SK-N-SH treated with all-trans-retinoic acid at 6 μM for 48 hours (cell line): ENCODE data around the gene CENPT.

ENCODE experiments used
- ATAC-seq: fragments of 200-7000 bp; cut with Tn5 transposase; 3 replicates; pipeline ENCODE4 v1.9.1; 2020; ENCODE audit warnings: mild to moderate bottlenecking, moderate library complexity
- ARNTL ChIP-seq: fragments of 450-650 bp; formaldehyde crosslinking; IDR thresholded peaks from 2 replicates; pipeline ENCODE4 v1.5.0; 2020; ENCODE audit warnings: low read depth, mild to moderate bottlenecking, moderate library complexity, borderline replicate concordance
- BACH2 ChIP-seq: fragments of 250-450 bp; sonication (Bioruptor Pico); IDR thresholded peaks from 2 replicates; pipeline ENCODE4 v1.9.0; 2021; ENCODE audit warnings: mild to moderate bottlenecking, borderline replicate concordance
- CSDC2 ChIP-seq: fragments of 250-450 bp; sonication (Bioruptor Pico); IDR thresholded peaks from 2 replicates; pipeline ENCODE4 v1.5.0; 2020; ENCODE audit warnings: mild to moderate bottlenecking, moderate library complexity
- ESRRG ChIP-seq: fragments of 250-450 bp; sonication (Bioruptor Pico); IDR thresholded peaks from 2 replicates; pipeline ENCODE4 v1.6.1; 2021; ENCODE audit warnings: mild to moderate bottlenecking
- ISL1 ChIP-seq: fragments of 250-450 bp; sonication (Bioruptor Pico); IDR thresholded peaks from 2 replicates; pipeline ENCODE4 v2.1.2; 2022; ENCODE audit warnings: mild to moderate bottlenecking, moderate library complexity
- OSR1 ChIP-seq: fragments of 250-450 bp; sonication (Bioruptor Pico); IDR thresholded peaks from 2 replicates; pipeline ENCODE4 v1.8.0; 2022; ENCODE audit warnings: moderate library complexity, mild to moderate bottlenecking, inconsistent platforms
- PPARA ChIP-seq: fragments of 250-450 bp; sonication (Bioruptor Pico); IDR thresholded peaks from 2 replicates; pipeline ENCODE4 v1.5.0; 2020; ENCODE audit warnings: mild to moderate bottlenecking, borderline replicate concordance
- RARB ChIP-seq: fragments of 250-450 bp; sonication (Bioruptor Pico); IDR thresholded peaks from 2 replicates; pipeline ENCODE4 v1.8.0; 2021; ENCODE audit warnings: mild to moderate bottlenecking, moderate library complexity
- SNAI2 ChIP-seq: fragments of 250-450 bp; sonication (Bioruptor Pico); IDR thresholded peaks from 2 replicates; pipeline ENCODE4 v1.5.0; 2020; ENCODE audit warnings: mild to moderate bottlenecking, moderate library complexity
- TCF4 ChIP-seq: fragments of 250-450 bp; sonication (Bioruptor Pico); IDR thresholded peaks from 2 replicates; pipeline ENCODE4 v1.8.0; 2021; ENCODE audit warnings: mild to moderate bottlenecking, moderate library complexity, borderline replicate concordance
- TOX ChIP-seq: fragments of 250-450 bp; sonication (Bioruptor Pico); IDR thresholded peaks from 2 replicates; pipeline ENCODE4 v1.8.0; 2021; ENCODE audit warnings: mild to moderate bottlenecking, moderate library complexity, borderline replicate concordance
- ZFP3 ChIP-seq: fragments of 250-450 bp; sonication (Bioruptor Pico); IDR thresholded peaks from 2 replicates; pipeline ENCODE4 v1.5.0; 2020; ENCODE audit warnings: mild to moderate bottlenecking, moderate library complexity
- ZFP30 ChIP-seq: fragments of 450-650 bp; formaldehyde crosslinking; IDR thresholded peaks from 2 replicates; pipeline ENCODE4 v1.5.0; 2022; ENCODE audit warnings: mild to moderate bottlenecking, moderate library complexity
- ZNF70 ChIP-seq: fragments of 450-650 bp; formaldehyde crosslinking; IDR thresholded peaks from 2 replicates; pipeline ENCODE4 v1.5.0; 2020; ENCODE audit warnings: mild to moderate bottlenecking, moderate library complexity
- ZNF8 ChIP-seq: fragments of 450-650 bp; formaldehyde crosslinking; IDR thresholded peaks from 2 replicates; pipeline ENCODE4 v1.5.0; 2020; ENCODE audit warnings: mild to moderate bottlenecking, moderate library complexity
- TF ChIP-seq, protein P1 (sequence below): fragments of 250-450 bp; sonication (Bioruptor Pico); IDR thresholded peaks from 2 replicates; pipeline ENCODE4 v1.5.1; 2021; ENCODE audit warnings: mild to moderate bottlenecking, moderate library complexity
- TF ChIP-seq, protein P2 (sequence below): fragments of 250-450 bp; sonication (Bioruptor Pico); IDR thresholded peaks from 2 replicates; pipeline ENCODE4 v1.8.0; 2021; ENCODE audit warnings: low read depth, mild to moderate bottlenecking, moderate library complexity, borderline replicate concordance
- TF ChIP-seq, protein P3 (sequence below): fragments of 250-450 bp; sonication (Bioruptor Pico); IDR thresholded peaks from 2 replicates; pipeline ENCODE4 v1.5.1; 2020; ENCODE audit warnings: low read depth, mild to moderate bottlenecking, moderate library complexity

CENPT gene

DNA sequence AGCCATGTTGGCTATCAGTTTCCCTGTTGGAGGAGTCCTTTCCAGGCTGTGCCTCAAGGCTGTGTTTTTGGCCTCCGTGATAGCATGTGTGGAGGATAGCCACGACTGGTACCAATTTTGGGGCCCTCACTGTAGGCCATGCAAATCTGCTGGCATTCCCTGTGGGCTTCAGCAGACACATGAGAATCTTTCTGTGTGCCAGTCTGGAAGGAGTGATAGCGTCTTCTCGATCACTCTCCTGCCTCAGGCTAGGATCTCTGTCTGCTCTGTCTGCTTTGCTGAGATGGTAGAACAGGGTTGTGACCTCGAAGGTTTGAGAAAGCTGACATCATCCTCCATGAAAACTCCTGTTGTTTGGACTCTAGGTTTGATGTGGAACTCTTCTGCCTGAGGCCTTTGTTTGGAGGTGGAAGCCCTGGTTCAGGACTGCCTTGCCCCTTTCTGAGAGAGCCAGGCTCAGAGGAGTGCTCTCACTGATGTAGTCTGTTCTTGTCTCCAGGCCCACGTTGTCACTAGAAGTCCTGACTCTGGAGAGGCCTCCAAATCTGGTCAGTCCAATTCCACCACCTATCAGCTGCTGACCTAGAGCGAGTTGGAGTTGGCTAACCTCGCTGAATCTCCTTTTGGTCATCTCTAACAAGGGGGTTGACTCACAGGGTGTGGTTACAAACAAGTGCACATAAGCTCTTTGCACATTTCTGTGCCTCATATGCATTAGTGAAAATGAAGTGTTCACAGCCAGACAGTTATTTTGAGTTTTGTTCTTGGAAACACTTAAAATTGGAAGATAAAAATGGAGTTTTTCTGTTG lies 13.3 kb upstream of the CENPT start:
- TF ChIP-seq ARNTL (no peak), RARB (no peak), OSR1 (CRISPR knock-in tag) (no peak), ESRRG (no peak), BACH2 (CRISPR knock-in tag) (no peak), ZNF8 (CRISPR knock-in tag) (no peak), ZFP30 (CRISPR knock-in tag) (no peak), TCF4 (CRISPR knock-in tag) (no peak), SNAI2 (no peak), TOX (CRISPR knock-in tag) (no peak), ZNF70 (CRISPR knock-in tag) (no peak), ZFP3 (CRISPR knock-in tag) (no peak), ISL1 (CRISPR knock-in tag) (no peak)
- TF ChIP-seq, protein P1, sequence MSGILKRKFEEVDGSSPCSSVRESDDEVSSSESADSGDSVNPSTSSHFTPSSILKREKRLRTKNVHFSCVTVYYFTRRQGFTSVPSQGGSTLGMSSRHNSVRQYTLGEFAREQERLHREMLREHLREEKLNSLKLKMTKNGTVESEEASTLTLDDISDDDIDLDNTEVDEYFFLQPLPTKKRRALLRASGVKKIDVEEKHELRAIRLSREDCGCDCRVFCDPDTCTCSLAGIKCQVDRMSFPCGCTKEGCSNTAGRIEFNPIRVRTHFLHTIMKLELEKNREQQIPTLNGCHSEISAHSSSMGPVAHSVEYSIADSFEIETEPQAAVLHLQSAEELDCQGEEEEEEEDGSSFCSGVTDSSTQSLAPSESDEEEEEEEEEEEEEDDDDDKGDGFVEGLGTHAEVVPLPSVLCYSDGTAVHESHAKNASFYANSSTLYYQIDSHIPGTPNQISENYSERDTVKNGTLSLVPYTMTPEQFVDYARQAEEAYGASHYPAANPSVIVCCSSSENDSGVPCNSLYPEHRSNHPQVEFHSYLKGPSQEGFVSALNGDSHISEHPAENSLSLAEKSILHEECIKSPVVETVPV (CRISPR knock-in tag): no peak
- TF ChIP-seq, protein P2, sequence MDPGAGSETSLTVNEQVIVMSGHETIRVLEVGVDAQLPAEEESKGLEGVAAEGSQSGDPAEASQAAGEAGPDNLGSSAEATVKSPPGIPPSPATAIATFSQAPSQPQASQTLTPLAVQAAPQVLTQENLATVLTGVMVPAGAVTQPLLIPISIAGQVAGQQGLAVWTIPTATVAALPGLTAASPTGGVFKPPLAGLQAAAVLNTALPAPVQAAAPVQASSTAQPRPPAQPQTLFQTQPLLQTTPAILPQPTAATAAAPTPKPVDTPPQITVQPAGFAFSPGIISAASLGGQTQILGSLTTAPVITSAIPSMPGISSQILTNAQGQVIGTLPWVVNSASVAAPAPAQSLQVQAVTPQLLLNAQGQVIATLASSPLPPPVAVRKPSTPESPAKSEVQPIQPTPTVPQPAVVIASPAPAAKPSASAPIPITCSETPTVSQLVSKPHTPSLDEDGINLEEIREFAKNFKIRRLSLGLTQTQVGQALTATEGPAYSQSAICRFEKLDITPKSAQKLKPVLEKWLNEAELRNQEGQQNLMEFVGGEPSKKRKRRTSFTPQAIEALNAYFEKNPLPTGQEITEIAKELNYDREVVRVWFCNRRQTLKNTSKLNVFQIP (CRISPR knock-in tag): no peak
- TF ChIP-seq, protein P3, sequence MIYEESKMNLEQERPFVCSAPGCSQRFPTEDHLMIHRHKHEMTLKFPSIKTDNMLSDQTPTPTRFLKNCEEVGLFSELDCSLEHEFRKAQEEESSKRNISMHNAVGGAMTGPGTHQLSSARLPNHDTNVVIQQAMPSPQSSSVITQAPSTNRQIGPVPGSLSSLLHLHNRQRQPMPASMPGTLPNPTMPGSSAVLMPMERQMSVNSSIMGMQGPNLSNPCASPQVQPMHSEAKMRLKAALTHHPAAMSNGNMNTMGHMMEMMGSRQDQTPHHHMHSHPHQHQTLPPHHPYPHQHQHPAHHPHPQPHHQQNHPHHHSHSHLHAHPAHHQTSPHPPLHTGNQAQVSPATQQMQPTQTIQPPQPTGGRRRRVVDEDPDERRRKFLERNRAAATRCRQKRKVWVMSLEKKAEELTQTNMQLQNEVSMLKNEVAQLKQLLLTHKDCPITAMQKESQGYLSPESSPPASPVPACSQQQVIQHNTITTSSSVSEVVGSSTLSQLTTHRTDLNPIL: no peak
- ATAC-seq: no peak

DNA sequence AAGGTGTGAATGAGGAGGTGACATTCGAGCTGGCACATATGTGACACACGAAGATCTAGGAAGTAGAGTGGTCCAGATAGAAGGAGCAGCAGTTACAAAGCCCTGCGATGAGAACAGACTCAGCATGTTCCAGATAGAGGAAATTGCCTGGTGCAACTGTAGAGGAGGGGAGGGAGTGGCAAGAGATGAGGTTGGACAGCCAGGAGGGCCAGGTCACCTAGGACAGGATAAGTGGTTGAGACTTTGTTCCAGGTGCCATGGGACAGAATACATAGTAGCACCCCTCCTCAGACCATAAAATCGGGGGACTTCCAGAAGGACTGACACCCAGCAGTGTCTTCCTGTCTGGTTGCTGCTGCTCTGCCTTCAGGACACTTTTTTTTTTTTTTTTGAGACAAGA lies 11.0 kb upstream of the CENPT start:
- TF ChIP-seq ISL1 (CRISPR knock-in tag): no peak
- no peak for TF ChIP-seq ZNF8 (CRISPR knock-in tag)
- no peak for TF ChIP-seq PPARA (CRISPR knock-in tag)
- ATAC-seq: no peak

DNA sequence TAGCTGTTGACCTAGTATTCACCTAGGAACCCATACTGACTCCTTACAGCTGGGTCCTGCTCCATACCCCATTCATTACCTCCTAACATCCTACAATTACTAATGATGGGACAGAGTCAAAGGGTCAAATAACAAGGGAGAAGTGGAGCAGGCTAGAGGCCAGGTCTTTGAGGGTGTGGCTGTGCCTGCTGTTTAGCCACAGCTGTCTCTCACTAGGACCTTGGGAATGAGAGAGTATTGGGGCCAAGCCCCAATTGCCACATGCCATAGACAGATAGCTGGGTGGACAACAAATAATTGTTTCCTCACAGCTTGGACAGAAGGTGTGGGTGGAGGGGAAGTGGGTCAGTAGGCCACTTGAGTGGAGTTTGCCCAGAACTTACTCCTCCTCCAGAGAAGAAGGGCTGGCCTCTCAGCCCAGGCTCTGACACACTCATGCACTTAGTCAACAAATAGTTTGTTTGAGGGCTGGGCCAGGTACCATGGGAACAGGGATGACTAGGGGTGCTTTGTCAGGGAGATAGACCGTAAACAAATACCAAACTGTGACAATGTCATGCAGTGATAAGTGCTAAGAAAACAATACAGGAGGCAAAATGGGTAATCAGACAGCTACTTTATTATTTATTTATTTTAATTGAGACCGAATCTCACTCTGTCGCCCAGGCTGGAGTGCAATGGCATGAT lies 10.2 kb upstream of the CENPT start:
- ATAC-seq: peak; percentile 94
- TF ChIP-seq OSR1 (CRISPR knock-in tag) (no peak), ZFP30 (CRISPR knock-in tag) (no peak), CSDC2 (CRISPR knock-in tag) (no peak), TCF4 (CRISPR knock-in tag) (no peak), RARB (no peak), ISL1 (CRISPR knock-in tag) (no peak), ZNF70 (CRISPR knock-in tag) (no peak), ZNF8 (CRISPR knock-in tag) (no peak), SNAI2 (no peak)
- TF ChIP-seq, protein P3: no peak
- TF ChIP-seq, protein P1 (CRISPR knock-in tag): no peak
- TF ChIP-seq, protein P2 (CRISPR knock-in tag): no peak
